Peyer's patch (tissue), 4 donors: ENCODE data around the gene ABCB9. TPM values are rescaled to one million over a fixed set of nuclear protein-coding genes. Genes with fewer than 3 reads are reported as not detected.

ENCODE experiments used
- DNase-seq, 3 donors: peaks; one replicate each; pipeline ENCODE4 v3.0.0-alpha.2; 2017 to 2019
- H3K27ac ChIP-seq, 4 donors: fragments of 200-600 bp; sonication (generic); one replicate each; pipeline ENCODE4 v1.5.1; 2016 to 2019
- H3K27me3 ChIP-seq, 2 donors: fragments of 200-600 bp; sonication (generic); one replicate each; pipeline ENCODE4 v1.5.1; 2019
- H3K36me3 ChIP-seq, 3 donors: fragments of 200-600 bp; sonication (generic); one replicate each; pipeline ENCODE4 v1.5.1; 2016 to 2019
- H3K4me1 ChIP-seq, 4 donors: fragments of 200-600 bp; sonication (generic); one replicate each; pipeline ENCODE4 v1.5.1; 2016 to 2019
- H3K4me3 ChIP-seq, 4 donors: fragments of 200-600 bp; sonication (generic); 1 replicate in 3 of 4; 2 replicates in 1 of 4; pipeline ENCODE4 v1.5.1; 2016 to 2019; ENCODE audit warnings: mild to moderate bottlenecking in 1 of 4
- H3K9me3 ChIP-seq, 4 donors: fragments of 200-600 bp; sonication (generic); one replicate each; pipeline ENCODE4 v1.5.1; 2016 to 2019; ENCODE audit warnings: mild to moderate bottlenecking in 1 of 4
- POLR2A ChIP-seq, 2 donors: fragments of 450-650 bp; IDR thresholded peaks; one replicate each; pipeline ENCODE4 v1.5.1; 2017; ENCODE audit warnings: antibody characterized with exemption in 2 of 2, mild to moderate bottlenecking in 2 of 2, moderate library complexity in 2 of 2
- total RNA-seq, 4 donors: library from RNA; depleted of rRNA; stranded (reverse); fragments of >200 nt; gene quantifications; one replicate each; pipeline ENCODE4 v1.1.0, GENCODE V29; 2016
- TF ChIP-seq, protein P1 (sequence below), 6 experiments: fragments of 450-650 bp in 4 of 6; fragments of 200-600 bp in 2 of 6; sonication (generic) in 1 of 6; IDR thresholded peaks; one replicate each; pipeline ENCODE4 v1.5.1; 2017 to 2019; ENCODE audit warnings: antibody characterized with exemption in 6 of 6, mild to moderate bottlenecking in 3 of 6, moderate library complexity in 1 of 6

Gene ABCB9
- total RNA-seq, 4 donors from 2014 or later = 8.8 to 29.7 (median 17.4) TPM

DNA sequence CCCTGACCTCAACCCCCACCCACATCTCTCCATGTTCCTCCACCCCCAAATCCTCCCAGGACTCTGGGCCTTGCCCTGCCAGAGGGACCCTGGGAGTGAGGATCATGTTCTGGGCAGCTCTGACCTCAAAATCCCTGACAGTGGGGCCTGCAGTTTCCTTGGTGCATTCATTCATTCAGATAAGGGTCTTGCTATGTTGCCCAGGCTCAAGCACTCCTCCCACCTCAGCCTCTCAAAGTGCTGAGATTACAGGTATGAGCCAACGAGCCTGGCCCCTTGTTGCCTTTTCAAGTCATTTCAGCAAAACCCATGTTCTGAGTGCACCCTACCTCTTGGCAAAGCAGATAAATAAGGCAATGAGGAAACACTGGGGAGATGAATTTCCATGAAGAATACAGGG is 43.8 kb upstream of the ABCB9 start:
- Histone ChIP-seq H3K9me3 (no peaks in the 10 kb centered on the region), H3K27me3 (no peaks in the 10 kb centered on the region), H3K27ac (no peak overlapping the region), H3K36me3 (peaks cover 0 to 21% (median 0%) of the 10 kb centered on the region in 3 donors), H3K4me3 (no peak overlapping the region), H3K4me1 (no peaks in the 10 kb centered on the region)
- TF ChIP-seq, protein P1, sequence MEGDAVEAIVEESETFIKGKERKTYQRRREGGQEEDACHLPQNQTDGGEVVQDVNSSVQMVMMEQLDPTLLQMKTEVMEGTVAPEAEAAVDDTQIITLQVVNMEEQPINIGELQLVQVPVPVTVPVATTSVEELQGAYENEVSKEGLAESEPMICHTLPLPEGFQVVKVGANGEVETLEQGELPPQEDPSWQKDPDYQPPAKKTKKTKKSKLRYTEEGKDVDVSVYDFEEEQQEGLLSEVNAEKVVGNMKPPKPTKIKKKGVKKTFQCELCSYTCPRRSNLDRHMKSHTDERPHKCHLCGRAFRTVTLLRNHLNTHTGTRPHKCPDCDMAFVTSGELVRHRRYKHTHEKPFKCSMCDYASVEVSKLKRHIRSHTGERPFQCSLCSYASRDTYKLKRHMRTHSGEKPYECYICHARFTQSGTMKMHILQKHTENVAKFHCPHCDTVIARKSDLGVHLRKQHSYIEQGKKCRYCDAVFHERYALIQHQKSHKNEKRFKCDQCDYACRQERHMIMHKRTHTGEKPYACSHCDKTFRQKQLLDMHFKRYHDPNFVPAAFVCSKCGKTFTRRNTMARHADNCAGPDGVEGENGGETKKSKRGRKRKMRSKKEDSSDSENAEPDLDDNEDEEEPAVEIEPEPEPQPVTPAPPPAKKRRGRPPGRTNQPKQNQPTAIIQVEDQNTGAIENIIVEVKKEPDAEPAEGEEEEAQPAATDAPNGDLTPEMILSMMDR (IDR thresholded peaks at IDR 0.05) = no peak
- DNase-seq = no peak

DNA sequence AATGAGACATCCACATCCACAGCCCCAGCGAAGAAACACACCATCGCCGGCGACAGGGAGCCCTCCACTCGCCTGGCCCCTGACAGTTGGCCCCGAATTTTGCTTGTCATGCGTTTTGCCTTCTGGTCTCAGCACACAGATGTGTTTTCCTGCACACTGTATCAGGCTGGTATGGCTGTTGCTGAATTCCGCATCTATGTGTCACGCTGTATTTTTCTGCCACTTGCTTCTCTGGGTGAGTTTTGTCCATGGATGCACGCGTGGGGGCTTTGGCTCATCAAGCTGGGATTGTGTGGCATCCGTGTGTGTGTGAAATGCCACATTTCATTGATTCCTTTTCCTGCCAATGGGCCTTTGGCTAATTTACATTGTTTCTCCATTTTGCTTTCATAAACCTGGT is 40.7 kb upstream of the ABCB9 start:
- Histone ChIP-seq H3K36me3 (peaks cover 0 to 26% (median 0%) of the 10 kb centered on the region in 3 donors), H3K27ac (no peak overlapping the region)

DNA sequence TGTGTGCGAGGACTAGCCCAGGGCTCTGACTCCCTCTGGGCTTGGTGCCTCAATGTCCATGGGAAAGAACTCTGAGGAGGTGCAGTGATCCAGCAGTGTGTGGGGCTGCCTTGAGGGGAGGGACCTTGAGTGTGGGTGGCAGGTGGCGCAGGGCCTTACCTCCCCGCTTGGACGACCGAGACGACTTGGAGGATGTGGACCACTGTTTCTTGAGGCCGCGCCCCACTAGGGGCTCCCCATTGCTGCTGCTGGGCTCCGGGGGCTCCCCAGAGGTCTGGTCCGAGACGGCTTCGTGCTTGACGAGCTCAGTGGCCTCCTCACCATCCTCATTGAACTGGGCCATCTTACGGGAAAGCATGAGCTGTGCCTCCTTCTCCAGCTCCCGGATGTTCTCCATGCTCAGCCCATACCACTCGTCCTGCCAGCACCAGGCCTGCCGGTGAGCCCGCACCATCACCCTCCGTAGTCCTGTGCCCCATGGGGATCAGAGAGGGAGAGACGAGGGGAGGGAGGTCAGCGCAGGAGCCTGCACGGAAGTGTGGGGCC is 38.9 kb upstream of the ABCB9 start:
- Histone ChIP-seq H3K4me1 (no peaks in the 10 kb centered on the region), H3K27ac (no peak overlapping the region), H3K27me3 (no peaks in the 10 kb centered on the region), H3K4me3 (no peak overlapping the region), H3K36me3 (peaks cover 0 to 33% (median 0%) of the 10 kb centered on the region in 3 donors), H3K9me3 (no peaks in the 10 kb centered on the region)
- DNase-seq = no peak
- TF ChIP-seq, protein P1 (IDR thresholded peaks at IDR 0.05) = no peak
- no peak for TF ChIP-seq POLR2A (IDR thresholded peaks at IDR 0.05)

More for the DNA sequence above, 40.7 kb upstream of the ABCB9 start:
- Histone ChIP-seq H3K4me1 (no peaks in the 10 kb centered on the region), H3K27me3 (no peaks in the 10 kb centered on the region), H3K4me3 (no peak overlapping the region), H3K9me3 (no peaks in the 10 kb centered on the region)
- TF ChIP-seq POLR2A (IDR thresholded peaks at IDR 0.05) = no peak
- TF ChIP-seq, protein P1 (IDR thresholded peaks at IDR 0.05) = no peak
- no peak for DNase-seq

DNA sequence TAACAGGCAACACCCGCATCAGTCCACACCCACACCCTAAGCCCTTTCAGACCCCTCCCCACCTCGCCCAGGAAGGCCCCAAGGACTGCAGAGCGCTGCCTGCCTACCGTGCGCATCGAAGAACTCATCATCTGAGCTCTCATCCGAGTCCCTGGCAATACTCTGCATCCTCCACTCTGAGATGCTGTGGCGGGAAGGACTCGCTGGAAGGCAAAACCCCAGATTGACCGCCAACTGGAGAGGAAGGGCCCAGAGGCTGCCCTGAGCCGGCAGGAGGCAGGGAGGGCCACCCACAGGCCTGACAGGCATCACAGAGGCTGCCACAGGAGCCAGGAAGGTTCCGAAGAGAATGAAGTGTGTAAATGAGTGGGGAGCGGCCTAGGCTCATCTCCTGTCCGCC is 38.0 kb upstream of the ABCB9 start:
- no peaks in the 10 kb centered on the region for H3K4me1 ChIP-seq
- no peak overlapping the region for H3K4me3 ChIP-seq
- no peaks in the 10 kb centered on the region for H3K27me3 ChIP-seq
- H3K36me3 ChIP-seq = peaks cover 0 to 31% (median 0%) of the 10 kb centered on the region in 3 donors
- no peak for DNase-seq
- H3K9me3 ChIP-seq = no peaks in the 10 kb centered on the region
- no peak for TF ChIP-seq POLR2A (IDR thresholded peaks at IDR 0.05)
- TF ChIP-seq, protein P1 (IDR thresholded peaks at IDR 0.05) = no peak
- no peak overlapping the region for H3K27ac ChIP-seq

DNA sequence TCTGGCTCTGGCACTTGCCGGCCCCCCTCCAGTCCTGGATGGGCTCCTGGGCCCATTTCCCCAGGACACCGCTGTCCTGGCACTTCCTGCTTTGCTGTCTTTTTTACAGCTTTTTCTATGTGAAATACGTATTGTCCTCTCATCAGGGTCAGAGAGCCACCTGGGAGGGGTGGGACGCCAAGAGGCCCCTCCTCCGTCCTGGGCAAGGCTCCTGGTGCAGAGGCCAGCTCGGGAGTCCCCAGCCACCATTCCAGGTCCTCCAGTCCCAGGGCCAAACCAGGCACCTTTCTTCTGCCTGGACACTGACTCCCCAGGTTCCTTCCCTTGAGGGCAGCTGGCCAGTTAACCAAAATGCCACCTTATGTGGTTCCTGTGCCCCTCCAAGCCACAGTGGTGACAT is 37.0 kb upstream of the ABCB9 start:
- Histone ChIP-seq H3K27ac (no peak overlapping the region), H3K4me1 (no peaks in the 10 kb centered on the region), H3K4me3 (no peak overlapping the region), H3K36me3 (peaks cover 0 to 29% (median 0%) of the 10 kb centered on the region in 3 donors), H3K27me3 (no peaks in the 10 kb centered on the region), H3K9me3 (no peaks in the 10 kb centered on the region)
- TF ChIP-seq, protein P1 (IDR thresholded peaks at IDR 0.05) = no peak
- TF ChIP-seq POLR2A (IDR thresholded peaks at IDR 0.05) = no peak
- no peak for DNase-seq

DNA sequence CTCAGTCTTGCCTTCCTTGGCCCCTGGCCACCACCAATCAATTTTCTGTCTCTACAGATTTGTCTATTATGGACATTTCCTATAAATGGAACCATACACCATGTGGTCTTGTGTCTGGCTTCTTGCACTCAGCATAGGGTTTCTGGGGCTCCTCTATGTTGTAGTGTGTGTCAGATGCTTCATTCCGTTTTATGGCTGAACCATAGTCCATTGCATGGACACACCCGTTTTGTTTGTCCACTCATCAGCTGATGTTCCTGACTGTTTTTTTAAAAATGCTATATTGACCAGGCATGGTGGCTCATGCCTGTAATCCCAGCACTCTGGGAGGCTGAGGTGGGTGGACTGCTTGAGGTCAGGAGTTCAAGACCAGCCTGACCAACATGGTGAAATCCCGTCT is 35.2 kb upstream of the ABCB9 start:
- Histone ChIP-seq H3K27me3 (no peaks in the 10 kb centered on the region), H3K4me1 (no peaks in the 10 kb centered on the region), H3K4me3 (no peak overlapping the region), H3K27ac (no peak overlapping the region), H3K36me3 (peaks cover 0 to 29% (median 0%) of the 10 kb centered on the region in 3 donors), H3K9me3 (no peaks in the 10 kb centered on the region)
- no peak for DNase-seq
- TF ChIP-seq POLR2A (IDR thresholded peaks at IDR 0.05) = no peak
- TF ChIP-seq, protein P1 (IDR thresholded peaks at IDR 0.05) = no peak
